GM18502 (cell line): ENCODE data around the gene ANKRD40.
"Not testable (repeated sequence)": the region's sequence is repeated elsewhere in the genome, so short reads cannot be mapped to it uniquely, and the experiment has no call there.

Experiments used
- ATAC-seq: cut with Tn5 transposase; IDR thresholded peaks from one replicate; pipeline ENCODE4 v1.9.1; 2021; ENCODE audit warnings: mild to moderate bottlenecking; ENCODE audit not compliant: unreplicated experiment, poor library complexity

Gene ANKRD40

GRCh38 chr17:50687200-50688066 lies 20.3 kb downstream of the ANKRD40 start:
- ATAC-seq, result no peak

- no peak for ATAC-seq
Measured at GRCh38 chr17:50686494-50687199, 21.1 kb downstream of the ANKRD40 start.

DNA sequence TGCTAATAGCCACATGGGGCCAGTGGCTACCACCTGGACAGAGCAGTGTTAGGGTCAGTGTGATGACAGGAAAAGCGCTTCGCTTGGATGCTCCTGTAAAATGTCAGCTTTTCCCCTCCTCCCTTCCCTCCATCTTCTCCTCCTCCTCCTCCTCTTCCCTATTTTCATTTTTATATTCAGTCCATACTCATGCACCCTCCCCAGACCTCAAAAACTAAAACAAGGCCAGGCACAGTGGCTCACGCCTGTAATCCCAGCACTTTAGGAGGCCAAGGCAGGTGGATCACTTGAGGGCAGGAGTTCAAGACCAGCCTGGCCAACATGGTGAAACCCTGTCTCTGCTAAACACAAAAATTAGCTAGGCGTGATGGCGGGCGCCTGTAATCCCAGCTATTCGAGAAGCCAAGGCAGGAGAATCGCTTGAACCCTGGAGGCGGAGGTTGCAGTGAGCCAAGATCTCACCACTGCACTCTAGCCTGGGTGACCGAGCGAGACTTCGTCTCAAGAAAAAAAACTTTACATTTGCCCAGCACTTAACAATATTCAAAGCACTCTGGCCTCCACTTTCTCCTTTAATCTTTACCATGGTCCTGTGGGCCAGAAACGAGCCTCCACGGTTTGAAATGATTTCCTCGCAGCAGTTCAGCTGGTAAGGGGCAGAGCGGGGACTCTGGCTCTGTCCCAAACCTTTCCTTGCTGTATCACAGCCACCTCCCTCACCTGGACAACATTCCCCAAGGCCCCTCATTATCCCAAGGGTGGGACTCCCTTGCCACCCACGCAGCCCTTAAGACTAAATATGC lies 21.8 kb downstream of the ANKRD40 start:
- ATAC-seq, result no peak

GRCh38 chr17:50685334-50685665 lies 22.4 kb downstream of the ANKRD40 start:
- no peak for ATAC-seq

- no peak for ATAC-seq
Measured at GRCh38 chr17:50684612-50685333, 22.9 kb downstream of the ANKRD40 start.

GRCh38 chr17:50684288-50684611 lies 23.5 kb downstream of the ANKRD40 start:
- no peak for ATAC-seq

GRCh38 chr17:50683434-50684287 lies 24.1 kb downstream of the ANKRD40 start:
- no peak for ATAC-seq

DNA sequence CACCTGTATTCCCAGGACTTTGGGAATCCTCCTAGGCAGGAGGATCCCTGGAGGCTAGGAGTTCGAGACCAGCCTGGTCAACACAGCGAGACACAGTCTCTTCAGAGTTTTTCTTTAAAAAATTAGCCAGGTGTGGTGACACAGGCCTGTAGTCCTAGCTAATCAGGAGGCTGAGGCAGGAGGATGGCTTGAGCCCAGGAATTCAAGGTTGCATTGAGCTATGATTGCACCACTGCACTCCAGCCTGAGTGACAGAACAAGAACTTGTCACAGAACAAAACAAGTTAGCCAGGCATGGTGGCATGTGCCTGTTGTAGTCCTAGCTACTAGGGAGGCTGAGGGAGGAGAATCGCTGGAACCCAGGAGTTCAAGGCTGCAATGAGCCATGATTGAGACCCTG lies 24.8 kb downstream of the ANKRD40 start:
- no peak for ATAC-seq

- ATAC-seq, result no peak
Measured at GRCh38 chr17:50682441-50682840, 25.3 kb downstream of the ANKRD40 start.

DNA sequence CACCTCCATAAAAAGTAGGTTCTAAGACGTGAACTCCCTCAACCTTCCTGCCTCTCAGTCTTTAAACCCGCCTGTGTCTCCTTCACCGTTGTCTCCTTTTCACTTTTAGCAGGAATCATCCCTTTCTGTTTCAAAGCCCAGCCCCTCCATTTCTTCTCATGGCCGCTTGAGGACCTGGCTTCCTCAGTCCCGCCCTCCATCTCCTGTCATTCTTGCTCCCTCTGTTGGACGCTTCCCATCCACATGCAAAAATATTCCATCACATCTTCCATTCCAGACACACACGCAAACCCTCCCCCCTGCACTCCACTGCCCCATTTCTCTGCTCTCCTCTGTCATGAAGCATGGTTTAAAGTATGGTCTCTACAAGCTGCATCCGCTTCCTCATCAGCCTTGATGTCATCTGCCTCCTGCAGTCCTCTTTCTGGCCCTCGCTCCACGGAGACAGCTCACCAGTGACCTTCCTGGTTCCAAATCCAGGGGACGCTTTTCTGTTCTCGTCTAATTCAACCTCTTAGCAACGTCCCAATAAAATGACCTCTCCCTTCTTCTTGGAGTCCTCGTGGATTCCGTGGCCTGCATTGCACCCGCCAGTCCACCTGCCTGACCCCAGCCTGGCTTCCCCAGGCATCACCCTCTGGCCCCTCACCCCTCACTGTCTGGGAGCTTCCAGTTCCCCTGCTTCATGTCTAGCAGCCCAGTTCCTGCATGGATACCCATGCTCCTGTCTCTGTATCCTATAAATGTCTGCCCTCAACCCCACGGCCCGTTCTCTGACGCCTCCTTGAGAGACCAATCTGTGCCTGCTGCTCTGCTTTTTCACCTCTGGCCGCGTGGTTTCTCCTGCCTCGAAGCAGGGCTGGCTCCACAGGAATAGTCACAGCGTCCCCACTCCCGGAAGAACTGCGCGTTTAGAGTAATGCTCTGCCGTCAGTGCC lies 26.2 kb downstream of the ANKRD40 start:
- no peak for ATAC-seq

GRCh38 chr17:50680543-50681262 lies 27.0 kb downstream of the ANKRD40 start:
- not testable (repeated sequence) for ATAC-seq

DNA sequence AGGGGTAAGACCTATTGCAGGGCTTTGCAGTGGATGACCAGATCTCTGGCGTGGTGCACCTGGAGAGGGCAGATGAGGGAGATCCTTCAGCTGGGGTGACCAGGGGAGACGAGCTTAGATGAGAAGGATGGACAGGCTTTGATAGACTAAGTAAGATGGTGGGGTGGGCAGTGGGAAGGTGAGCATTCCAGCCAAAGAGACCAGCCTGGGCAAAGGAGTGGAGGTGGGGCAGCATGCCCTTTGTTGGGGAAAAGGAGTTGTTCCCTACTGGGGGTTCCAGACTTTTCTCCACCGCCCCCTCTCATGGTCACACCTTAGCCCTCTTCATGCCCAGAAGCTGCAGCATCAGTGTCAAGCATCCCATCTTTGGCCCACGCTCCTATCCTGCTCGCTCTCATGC lies 27.6 kb downstream of the ANKRD40 start:
- no peak for ATAC-seq

DNA sequence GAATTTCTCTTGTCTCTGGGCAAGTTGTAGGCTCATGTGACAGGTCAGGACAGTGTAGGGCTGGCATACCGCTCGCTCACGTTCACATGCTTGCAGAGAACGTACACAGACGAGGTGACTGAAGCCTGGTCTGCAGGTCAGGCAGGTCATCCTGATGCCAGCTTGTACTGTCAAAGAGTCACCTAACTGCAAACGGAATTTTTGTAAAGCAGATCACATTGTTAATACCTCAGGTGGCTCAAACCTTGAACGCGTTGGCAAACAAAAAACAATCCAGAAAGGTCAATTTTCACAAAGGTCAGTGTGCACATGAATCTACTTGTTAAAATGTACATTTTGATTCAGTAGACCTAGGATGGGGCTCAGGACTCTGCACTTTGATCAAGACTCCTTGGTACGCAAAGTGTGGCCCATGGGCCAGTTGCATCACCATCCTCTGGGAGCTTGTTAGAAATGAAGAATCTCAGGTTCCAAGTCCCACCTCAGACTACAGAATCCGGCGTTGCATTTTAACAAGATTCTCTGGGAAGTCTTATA lies 28.6 kb downstream of the ANKRD40 start:
- no peak for ATAC-seq

DNA sequence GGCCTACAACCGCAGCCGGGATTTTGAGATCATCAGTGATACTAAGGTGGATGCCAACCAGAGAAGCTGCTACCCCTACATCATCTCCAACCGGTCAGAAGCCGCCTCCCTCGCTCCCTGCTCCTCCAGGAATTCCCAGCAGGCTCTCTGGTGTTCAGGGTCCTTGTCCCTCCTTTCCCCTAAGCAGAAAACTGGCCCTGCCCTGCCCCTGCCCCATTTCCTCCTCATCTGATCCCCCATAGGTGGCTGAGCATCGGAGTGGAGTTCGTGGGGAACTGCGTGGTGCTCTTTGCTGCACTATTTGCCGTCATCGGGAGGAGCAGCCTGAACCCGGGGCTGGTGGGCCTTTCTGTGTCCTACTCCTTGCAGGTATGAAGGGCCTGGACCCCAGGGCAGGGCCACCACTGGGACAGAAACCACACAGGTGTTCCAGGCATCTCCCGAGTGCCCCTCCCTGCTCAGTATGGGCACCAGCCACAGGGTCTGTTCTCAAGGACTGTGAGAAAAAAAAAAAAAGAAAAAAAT lies 29.8 kb downstream of the ANKRD40 start:
- no peak for ATAC-seq

GRCh38 chr17:50676065-50676975 lies 31.4 kb downstream of the ANKRD40 start:
- ATAC-seq, result no peak

- no peak for ATAC-seq
Measured at GRCh38 chr17:50675627-50676026, 32.1 kb downstream of the ANKRD40 start.
